HepG2 (cell line): ENCODE measurements around the gene SEPTIN2. TPM values are rescaled to one million over a fixed set of nuclear protein-coding genes. Genes with fewer than 3 reads are reported as not detected.

Source experiments
- CENPT ChIP-seq: sonication (generic); formaldehyde crosslinking; IDR thresholded peaks from 2 replicates; pipeline ENCODE4 v1.8.0; 2022; ENCODE audit warnings: low read depth, mild to moderate bottlenecking, moderate library complexity, missing genetic modification reagents
- EP300 ChIP-seq, 3 experiments: sonication (generic) in 1 of 3; formaldehyde crosslinking in 1 of 3; IDR thresholded peaks; 2 replicates each; pipeline versions ENCODE4 v1.5.1 to v1.6.1; 2011 to 2020; ENCODE audit warnings: low read depth in 2 of 3, low read length in 2 of 3, borderline replicate concordance in 1 of 3, improper control_type of control experiment in 1 of 3, mild to moderate bottlenecking in 1 of 3, missing genetic modification reagents in 1 of 3, moderate library complexity in 1 of 3
- FOXA1 ChIP-seq, 2 experiments: fragments of 450-650 bp in 1 of 2; sonication (generic) in 1 of 2; formaldehyde crosslinking in 1 of 2; IDR thresholded peaks; 2 replicates each; pipeline versions ENCODE4 v1.4.0 to v1.6.1; 2016 to 2020; ENCODE audit warnings: missing genetic modification reagents in 1 of 2
- FOXJ3 ChIP-seq: sonication (generic); formaldehyde crosslinking; IDR thresholded peaks from 2 replicates; pipeline ENCODE4 v1.4.0; 2020; ENCODE audit warnings: missing genetic modification reagents, mild to moderate bottlenecking, borderline replicate concordance
- KAT2B ChIP-seq: fragments of 150-350 bp; IDR thresholded peaks from 2 replicates; pipeline ENCODE4 v1.6.1; 2014; ENCODE audit warnings: low read depth, low read length, borderline replicate concordance
- LCORL ChIP-seq, 2 experiments: fragments of 450-650 bp in 1 of 2; sonication (generic) in 1 of 2; formaldehyde crosslinking in 1 of 2; IDR thresholded peaks; 2 replicates each; pipeline versions ENCODE4 v1.5.0 to v1.6.1; 2017 to 2020; ENCODE audit warnings: antibody characterized with exemption in 1 of 2, missing genetic modification reagents in 1 of 2
- NAIF1 ChIP-seq: sonication (generic); formaldehyde crosslinking; IDR thresholded peaks from 2 replicates; pipeline ENCODE4 v1.5.0; 2020; ENCODE audit warnings: mild to moderate bottlenecking, missing genetic modification reagents, borderline replicate concordance
- NR2F2 ChIP-seq: IDR thresholded peaks from 2 replicates; pipeline ENCODE4 v1.6.1; 2012; ENCODE audit warnings: low read depth, inconsistent platforms, borderline replicate concordance
- PAWR ChIP-seq: sonication (generic); formaldehyde crosslinking; IDR thresholded peaks from 2 replicates; pipeline ENCODE4 v1.4.0; 2020; ENCODE audit warnings: missing genetic modification reagents, mild to moderate bottlenecking, borderline replicate concordance
- PLRG1 ChIP-seq: fragments of 450-650 bp; conservative IDR thresholded peaks from 2 replicates; pipeline ENCODE4 v1.6.1; 2016
- POGZ ChIP-seq: sonication (generic); formaldehyde crosslinking; IDR thresholded peaks from 2 replicates; pipeline ENCODE4 v1.4.0; 2020; ENCODE audit warnings: mild to moderate bottlenecking, missing genetic modification reagents
- RBFOX2 ChIP-seq: fragments of 200-400 bp; formaldehyde crosslinking; IDR thresholded peaks from 2 replicates; pipeline ENCODE4 v1.6.1; 2017; ENCODE audit warnings: low read depth, mild to moderate bottlenecking, low read length
- RFX1 ChIP-seq: fragments of 450-650 bp; IDR thresholded peaks from 2 replicates; pipeline ENCODE4 v1.6.1; 2017
- TAF15 ChIP-seq: fragments of 200-400 bp; formaldehyde crosslinking; IDR thresholded peaks from one replicate; pipeline ENCODE4 v1.6.1; 2018; ENCODE audit warnings: mild to moderate bottlenecking, low read depth, low read length; ENCODE audit not compliant: poor library complexity, severe bottlenecking
- TBP ChIP-seq: sonication (generic); formaldehyde crosslinking; IDR thresholded peaks from 2 replicates; pipeline ENCODE4 v1.5.0; 2020; ENCODE audit warnings: missing genetic modification reagents
- TBX3 ChIP-seq: fragments of 450-650 bp; IDR thresholded peaks from 2 replicates; pipeline ENCODE4 v1.6.1; 2017; ENCODE audit warnings: antibody characterized with exemption, mild to moderate bottlenecking, inconsistent platforms, borderline replicate concordance
- ZNF138 ChIP-seq: sonication (generic); formaldehyde crosslinking; IDR thresholded peaks from 2 replicates; pipeline ENCODE4 v1.5.0; 2020; ENCODE audit warnings: mild to moderate bottlenecking, low read depth, missing genetic modification reagents
- ZNF329 ChIP-seq: sonication (generic); formaldehyde crosslinking; IDR thresholded peaks from 2 replicates; pipeline ENCODE4 v1.9.0; 2021; ENCODE audit warnings: low read depth, mild to moderate bottlenecking, missing genetic modification reagents
- ZNF510 ChIP-seq: sonication (generic); formaldehyde crosslinking; IDR thresholded peaks from 2 replicates; pipeline ENCODE4 v1.4.0; 2020; ENCODE audit warnings: low read depth, mild to moderate bottlenecking, missing genetic modification reagents
- ZNF713 ChIP-seq: sonication (generic); formaldehyde crosslinking; IDR thresholded peaks from 2 replicates; pipeline ENCODE4 v1.4.0; 2020; ENCODE audit warnings: mild to moderate bottlenecking, missing genetic modification reagents
- ZNF780A ChIP-seq: sonication (generic); formaldehyde crosslinking; IDR thresholded peaks from 2 replicates; pipeline ENCODE4 v1.8.0; 2022; ENCODE audit warnings: mild to moderate bottlenecking, missing genetic modification reagents, moderate library complexity
- ZNF782 ChIP-seq: sonication (generic); formaldehyde crosslinking; IDR thresholded peaks from 2 replicates; pipeline ENCODE4 v1.4.0; 2020; ENCODE audit warnings: missing genetic modification reagents, mild to moderate bottlenecking, borderline replicate concordance
- ZNF788 ChIP-seq: sonication (generic); formaldehyde crosslinking; IDR thresholded peaks from 2 replicates; pipeline ENCODE4 v1.5.0; 2020; ENCODE audit warnings: mild to moderate bottlenecking, missing genetic modification reagents, borderline replicate concordance
- ZSCAN5A ChIP-seq: sonication (generic); formaldehyde crosslinking; IDR thresholded peaks from 2 replicates; pipeline ENCODE4 v1.8.0; 2022; ENCODE audit warnings: mild to moderate bottlenecking, missing genetic modification reagents, borderline replicate concordance
- polyA plus RNA-seq, 8 experiments: library from polyadenylated mRNA; depleted of rRNA in 3 of 8; stranded (reverse) in 7 of 8; unstranded in 1 of 8; fragments of >200 nt; fragmentation: Illumina TruSeq in 4 of 8; extraction: Trizol in 4 of 8; gene quantifications; 2 replicates each; pipeline versions ENCODE4 v1.2.1 to v1.2.3, GENCODE V29; 2011 to 2016; ENCODE audit warnings: low read depth in 4 of 8, missing spikeins in 1 of 8, mixed read lengths in 1 of 8; ENCODE audit not compliant: insufficient read depth in 1 of 8
- total RNA-seq, 5 experiments: library from RNA; depleted of rRNA; stranded (reverse); fragments of >200 nt; fragmentation: Illumina TruSeq; extraction: Trizol; gene quantifications; 2 replicates each; pipeline ENCODE4 v1.2.3, GENCODE V29; 2016; ENCODE audit warnings: low read depth in 1 of 5
- TF ChIP-seq, protein P1 (sequence below): sonication (generic); formaldehyde crosslinking; IDR thresholded peaks from 2 replicates; pipeline ENCODE4 v1.4.0; 2020; ENCODE audit warnings: missing genetic modification reagents, borderline replicate concordance

SEPTIN2 gene
- total and polyA plus RNA-seq, 2 of the 13 experiments (the other 11 are each of a cell fraction or from before 2014, with no cell fraction given), result 493 to 733 TPM

DNA sequence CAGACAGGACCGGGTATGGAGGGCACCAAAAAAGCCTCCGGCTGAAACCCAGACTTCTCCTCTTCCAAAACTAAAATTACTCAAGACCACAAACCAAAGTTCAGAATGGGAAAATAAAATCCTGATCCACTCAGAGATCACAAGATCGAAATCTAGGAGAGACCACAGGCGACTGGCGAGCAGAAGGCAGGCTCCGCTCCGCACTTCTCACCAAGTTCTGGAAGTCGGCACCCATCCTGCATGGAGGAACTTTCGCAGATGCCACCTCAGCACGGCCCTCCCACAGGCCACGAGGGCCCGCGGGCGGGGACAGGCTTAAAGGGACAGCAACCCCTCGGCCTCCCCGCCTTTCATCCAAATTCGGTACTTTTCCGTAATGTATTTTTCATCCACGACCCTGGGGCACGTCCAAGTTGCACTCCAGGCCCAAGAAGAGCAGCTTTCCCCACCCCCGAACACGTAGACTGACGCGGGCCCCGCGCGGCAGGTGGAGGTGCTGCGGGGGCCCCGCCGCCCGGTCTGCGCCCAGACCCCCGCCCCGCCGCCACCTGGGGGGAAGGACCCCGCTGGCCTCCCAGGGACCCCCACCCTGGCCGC is 43.9 kb upstream of the SEPTIN2 start (continued):
- TF ChIP-seq ZNF788, result no peak
- TF ChIP-seq KAT2B, result no peak
- TF ChIP-seq ZNF329 (CRISPR knock-in tag), result no peak
- 0 out of 2 replicates have a peak, but pooled peaks have one; percentile 42 for TF ChIP-seq ZNF782 (CRISPR knock-in tag)
- TF ChIP-seq ZNF780A, result no peak
- TF ChIP-seq, protein P1, sequence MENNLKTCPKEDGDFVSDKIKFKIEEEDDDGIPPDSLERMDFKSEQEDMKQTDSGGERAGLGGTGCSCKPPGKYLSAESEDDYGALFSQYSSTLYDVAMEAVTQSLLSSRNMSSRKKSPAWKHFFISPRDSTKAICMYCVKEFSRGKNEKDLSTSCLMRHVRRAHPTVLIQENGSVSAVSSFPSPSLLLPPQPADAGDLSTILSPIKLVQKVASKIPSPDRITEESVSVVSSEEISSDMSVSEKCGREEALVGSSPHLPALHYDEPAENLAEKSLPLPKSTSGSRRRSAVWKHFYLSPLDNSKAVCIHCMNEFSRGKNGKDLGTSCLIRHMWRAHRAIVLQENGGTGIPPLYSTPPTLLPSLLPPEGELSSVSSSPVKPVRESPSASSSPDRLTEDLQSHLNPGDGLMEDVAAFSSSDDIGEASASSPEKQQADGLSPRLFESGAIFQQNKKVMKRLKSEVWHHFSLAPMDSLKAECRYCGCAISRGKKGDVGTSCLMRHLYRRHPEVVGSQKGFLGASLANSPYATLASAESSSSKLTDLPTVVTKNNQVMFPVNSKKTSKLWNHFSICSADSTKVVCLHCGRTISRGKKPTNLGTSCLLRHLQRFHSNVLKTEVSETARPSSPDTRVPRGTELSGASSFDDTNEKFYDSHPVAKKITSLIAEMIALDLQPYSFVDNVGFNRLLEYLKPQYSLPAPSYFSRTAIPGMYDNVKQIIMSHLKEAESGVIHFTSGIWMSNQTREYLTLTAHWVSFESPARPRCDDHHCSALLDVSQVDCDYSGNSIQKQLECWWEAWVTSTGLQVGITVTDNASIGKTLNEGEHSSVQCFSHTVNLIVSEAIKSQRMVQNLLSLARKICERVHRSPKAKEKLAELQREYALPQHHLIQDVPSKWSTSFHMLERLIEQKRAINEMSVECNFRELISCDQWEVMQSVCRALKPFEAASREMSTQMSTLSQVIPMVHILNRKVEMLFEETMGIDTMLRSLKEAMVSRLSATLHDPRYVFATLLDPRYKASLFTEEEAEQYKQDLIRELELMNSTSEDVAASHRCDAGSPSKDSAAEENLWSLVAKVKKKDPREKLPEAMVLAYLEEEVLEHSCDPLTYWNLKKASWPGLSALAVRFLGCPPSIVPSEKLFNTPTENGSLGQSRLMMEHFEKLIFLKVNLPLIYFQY (CRISPR knock-in tag), result 0 out of 2 replicates have a peak, but pooled peaks have one; percentile 12
- TF ChIP-seq NR2F2, result no peak
- TF ChIP-seq NAIF1 (CRISPR knock-in tag), result no peak
- TF ChIP-seq LCORL (IDR thresholded peaks at IDR 0.05), result no peak
- TF ChIP-seq LCORL (CRISPR knock-in tag; IDR thresholded peaks at IDR 0.05), result peak; percentile 62
- TF ChIP-seq TAF15, result no peak
- TF ChIP-seq TBP (CRISPR knock-in tag), result no peak
- TF ChIP-seq FOXA1 (IDR thresholded peaks at IDR 0.05), result no peak
- no peak for TF ChIP-seq FOXA1 (CRISPR knock-in tag; IDR thresholded peaks at IDR 0.05)
- no peak for TF ChIP-seq RFX1
- TF ChIP-seq PAWR (CRISPR knock-in tag), result no peak
- TF ChIP-seq PLRG1, result no peak
- TF ChIP-seq FOXJ3, result 0 out of 2 replicates have a peak, but pooled peaks have one; percentile 27
- TF ChIP-seq CENPT (CRISPR knock-in tag), result no peak
- no peak; a peak in 1 of 4 replicates for TF ChIP-seq EP300 (IDR thresholded peaks at IDR 0.05; ENCODE audit: low read depth in 2 of 2, low read length in 2 of 2)
- no peak for TF ChIP-seq EP300 (CRISPR knock-in tag; IDR thresholded peaks at IDR 0.05; ENCODE audit: borderline replicate concordance)
- 0 out of 2 replicates have a peak, but pooled peaks have one; percentile 42 for TF ChIP-seq ZNF713
- TF ChIP-seq RBFOX2, result peak; percentile 12; the same call in 1 of the 2 replicates
- no peak for TF ChIP-seq ZSCAN5A (CRISPR knock-in tag)
- TF ChIP-seq ZNF138, result peak; percentile 41; the same call in 1 of the 2 replicates
- TF ChIP-seq ZNF510 (CRISPR knock-in tag), result no peak
- TF ChIP-seq TBX3, result no peak
- no peak for TF ChIP-seq POGZ (CRISPR knock-in tag)
